ENCODE measurements around the gene ATMIN. TPM values are rescaled to one million over a fixed set of nuclear protein-coding genes. Genes with fewer than 3 reads are reported as not detected.

The ATMIN gene
- polyA plus RNA-seq, 1 experiment = 22.3 TPM

DNA sequence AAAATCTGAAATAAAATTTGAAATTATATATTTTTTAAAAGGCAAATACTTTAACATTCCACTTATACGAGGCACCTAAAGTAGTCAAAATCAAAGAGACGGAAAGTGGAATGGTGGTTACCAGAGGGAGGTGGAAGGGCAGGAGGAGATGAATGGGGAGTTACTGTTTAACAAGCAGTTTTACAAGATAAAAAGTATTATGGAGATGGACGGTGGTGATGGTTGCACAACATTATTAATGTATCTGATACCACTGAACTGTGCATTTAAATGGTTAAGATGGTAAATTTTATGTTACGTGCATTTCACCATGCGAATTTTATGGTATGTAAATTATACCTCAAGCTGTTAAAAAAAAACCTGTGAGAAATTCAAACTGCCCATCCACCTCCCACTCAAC, 34.3 kb upstream of the ATMIN start:
- ChIA-PET CTCF (interaction anchor here (1.5 to 1.6 kb wide), 2 partner anchors 14 to 34 kb away, joined by 3 to 5 read pairs; partner anchors contain the start of gene ATMIN), POLR2A (no interaction called here)
- H3K4me3 ChIP-seq (ENCODE audit: low read depth, low read length) = no peak overlapping the region
- no peaks in the 10 kb centered on the region for H3K36me3 ChIP-seq (ENCODE audit: control insufficient read depth, insufficient read depth, low read length)
- TF ChIP-seq, protein P1, sequence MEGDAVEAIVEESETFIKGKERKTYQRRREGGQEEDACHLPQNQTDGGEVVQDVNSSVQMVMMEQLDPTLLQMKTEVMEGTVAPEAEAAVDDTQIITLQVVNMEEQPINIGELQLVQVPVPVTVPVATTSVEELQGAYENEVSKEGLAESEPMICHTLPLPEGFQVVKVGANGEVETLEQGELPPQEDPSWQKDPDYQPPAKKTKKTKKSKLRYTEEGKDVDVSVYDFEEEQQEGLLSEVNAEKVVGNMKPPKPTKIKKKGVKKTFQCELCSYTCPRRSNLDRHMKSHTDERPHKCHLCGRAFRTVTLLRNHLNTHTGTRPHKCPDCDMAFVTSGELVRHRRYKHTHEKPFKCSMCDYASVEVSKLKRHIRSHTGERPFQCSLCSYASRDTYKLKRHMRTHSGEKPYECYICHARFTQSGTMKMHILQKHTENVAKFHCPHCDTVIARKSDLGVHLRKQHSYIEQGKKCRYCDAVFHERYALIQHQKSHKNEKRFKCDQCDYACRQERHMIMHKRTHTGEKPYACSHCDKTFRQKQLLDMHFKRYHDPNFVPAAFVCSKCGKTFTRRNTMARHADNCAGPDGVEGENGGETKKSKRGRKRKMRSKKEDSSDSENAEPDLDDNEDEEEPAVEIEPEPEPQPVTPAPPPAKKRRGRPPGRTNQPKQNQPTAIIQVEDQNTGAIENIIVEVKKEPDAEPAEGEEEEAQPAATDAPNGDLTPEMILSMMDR (IDR thresholded peaks at IDR 0.05; ENCODE audit: insufficient read depth, low read depth, low read length) = no peak
- H3K27me3 ChIP-seq (ENCODE audit: control insufficient read depth, insufficient read depth, low read length) = no peaks in the 10 kb centered on the region
- no peak for DNase-seq (ENCODE audit: low read depth)

DNA sequence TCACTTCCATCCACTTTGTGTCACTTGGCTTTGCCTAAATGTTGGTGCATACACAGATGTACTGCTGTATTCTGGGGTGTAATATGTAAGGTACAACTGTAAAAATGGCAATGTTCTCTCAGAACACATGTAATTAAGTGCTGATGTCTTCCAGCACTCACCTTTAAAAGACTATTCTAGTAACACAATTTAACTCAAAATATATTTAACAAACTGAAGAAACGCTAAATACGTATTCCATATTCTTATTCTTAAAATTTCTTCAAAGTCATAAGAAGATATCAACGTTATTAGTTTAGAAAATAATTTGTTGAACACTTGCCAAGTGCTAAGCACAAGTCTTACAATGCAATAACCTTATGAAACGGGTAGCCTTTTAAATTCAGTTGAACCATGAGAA, 32.6 kb upstream of the ATMIN start:
- ChIA-PET CTCF (interaction anchor here (1.5 to 4.3 kb wide), 6 partner anchors 9 to 195 kb away, joined by 3 to 25 read pairs (median 12); partner anchors contain the start of gene ATMIN), POLR2A (no interaction called here)
- Histone ChIP-seq H3K4me3 (ENCODE audit: low read depth, low read length) (no peak overlapping the region), H3K27me3 (ENCODE audit: control insufficient read depth, insufficient read depth, low read length) (no peaks in the 10 kb centered on the region), H3K36me3 (ENCODE audit: control insufficient read depth, insufficient read depth, low read length) (no peaks in the 10 kb centered on the region)
- TF ChIP-seq, protein P1 (IDR thresholded peaks at IDR 0.05; ENCODE audit: insufficient read depth, low read depth, low read length) = no peak
- DNase-seq (ENCODE audit: low read depth) = no peak

DNA sequence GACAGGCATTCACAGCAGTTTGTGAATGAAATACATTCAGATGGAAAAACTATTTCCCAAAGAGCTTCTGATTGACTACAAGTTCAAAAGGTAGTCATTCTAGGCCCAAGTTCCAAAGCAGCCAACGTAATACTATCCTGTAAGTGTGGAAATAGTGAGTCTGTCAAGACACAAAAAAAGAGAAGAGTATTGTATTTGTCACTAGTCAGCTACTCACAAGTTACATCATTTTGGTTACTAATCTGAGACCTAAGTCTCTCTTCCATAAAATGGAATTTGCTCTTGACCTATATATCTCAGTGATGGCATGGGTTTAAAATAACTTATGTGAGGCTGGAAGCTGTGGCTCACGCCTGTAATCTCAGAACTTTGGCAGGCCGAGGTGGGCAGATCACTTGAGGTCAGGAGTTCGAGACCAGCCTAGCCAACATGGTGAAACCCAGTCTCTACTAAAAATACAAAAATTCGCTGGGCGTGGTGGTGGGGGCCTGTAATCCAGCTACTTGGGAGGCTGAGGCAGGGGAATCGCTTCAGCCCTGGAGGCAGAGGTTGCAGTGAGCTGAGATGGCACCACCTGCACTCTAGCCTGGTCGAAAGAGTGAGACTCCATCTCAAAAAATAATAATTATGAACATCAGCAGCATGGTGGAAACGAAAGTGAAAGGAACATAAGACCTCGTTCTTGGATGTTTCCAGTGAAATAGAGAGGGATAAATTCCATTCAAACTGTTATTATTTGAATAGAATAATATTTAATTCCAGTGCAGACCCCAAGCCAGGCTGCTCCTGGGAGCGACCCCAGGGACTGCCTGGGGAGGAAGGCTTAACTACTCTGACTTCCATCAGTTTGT, 31.8 kb upstream of the ATMIN start:
- Histone ChIP-seq H3K4me3 (ENCODE audit: low read depth, low read length) (peak overlapping the region; percentile 15; the same call in 1 of the 2 replicates), H3K36me3 (ENCODE audit: control insufficient read depth, insufficient read depth, low read length) (no peaks in the 10 kb centered on the region), H3K27me3 (ENCODE audit: control insufficient read depth, insufficient read depth, low read length) (no peaks in the 10 kb centered on the region)
- TF ChIP-seq, protein P1 (IDR thresholded peaks at IDR 0.05; ENCODE audit: insufficient read depth, low read depth, low read length) = no peak
- POLR2A ChIA-PET = no interaction called here
- DNase-seq (ENCODE audit: low read depth) = no peak
- CTCF ChIA-PET = interaction anchor here (0.6 to 4.3 kb wide), 13 partner anchors 10 to 195 kb away, joined by 3 to 25 read pairs (median 5); partner anchors contain the start of gene ATMIN

DNA sequence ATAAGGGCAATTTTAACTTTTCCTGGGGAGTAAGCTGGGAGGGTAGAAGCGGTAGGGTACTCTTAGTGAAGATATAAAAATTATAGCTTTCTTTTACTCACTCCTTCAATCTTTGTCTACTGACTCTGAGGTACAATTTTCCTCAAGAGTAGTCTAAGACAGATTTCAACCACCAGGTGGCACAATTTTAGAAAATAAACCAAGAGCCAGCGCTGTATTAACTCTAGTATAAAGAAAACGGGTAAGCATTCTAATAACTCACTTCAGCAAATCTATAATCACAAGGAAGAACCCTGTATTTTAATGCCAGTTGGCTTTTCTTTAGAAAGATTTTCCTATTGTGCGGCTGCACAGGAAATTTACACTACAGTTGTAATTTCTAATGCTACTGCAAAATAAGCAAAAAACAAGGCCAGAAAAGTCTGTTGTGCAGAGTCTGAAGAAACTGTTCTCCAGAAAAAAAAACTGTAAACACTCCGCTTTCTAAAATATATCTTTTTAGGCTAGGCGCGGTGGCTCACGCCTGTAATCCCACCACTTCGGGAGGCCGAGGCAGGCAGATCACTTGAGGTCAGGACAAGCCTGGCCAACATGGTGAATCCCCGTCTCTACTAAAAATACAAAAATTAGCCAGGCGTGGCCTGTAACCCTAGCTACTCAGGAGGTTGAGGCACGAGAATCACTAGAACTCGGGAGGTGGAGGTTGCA, 30.8 kb upstream of the ATMIN start:
- H3K27me3 ChIP-seq (ENCODE audit: control insufficient read depth, insufficient read depth, low read length) = no peaks in the 10 kb centered on the region
- peak overlapping the region; percentile 2; the same call in 1 of the 2 replicates for H3K4me3 ChIP-seq (ENCODE audit: low read depth, low read length)
- TF ChIP-seq, protein P1 (IDR thresholded peaks at IDR 0.05; ENCODE audit: insufficient read depth, low read depth, low read length) = peak; percentile 55
- POLR2A ChIA-PET = no interaction called here
- no peaks in the 10 kb centered on the region for H3K36me3 ChIP-seq (ENCODE audit: control insufficient read depth, insufficient read depth, low read length)
- CTCF ChIA-PET = interaction anchor here (0.6 to 4.3 kb wide), 16 partner anchors 11 to 194 kb away, joined by 3 to 25 read pairs (median 4); partner anchors contain the start of gene ATMIN
- no peak for DNase-seq (ENCODE audit: low read depth)
